HL-60 (cell line): ENCODE results near the gene SLFN12.

Source experiments
- DNase-seq, 2 experiments: peaks; one replicate each; pipeline ENCODE4 v3.0.0-alpha.2; 2010 to 2020; ENCODE audit warnings: low read depth in 1 of 2, low spot score in 1 of 2
- H3K27ac ChIP-seq: fragments of 250-450 bp; sonication (Bioruptor Pico); replicated peaks from 2 replicates; pipeline ENCODE4 v1.5.1; 2020; ENCODE audit warnings: mild to moderate bottlenecking, moderate library complexity
- H3K27me3 ChIP-seq: fragments of 250-450 bp; sonication (Bioruptor Pico); 2 replicates; pipeline ENCODE4 v1.5.1; 2021; ENCODE audit warnings: mild to moderate bottlenecking, moderate library complexity; ENCODE audit not compliant: insufficient read depth, poor library complexity, severe bottlenecking
- H3K4me3 ChIP-seq: replicated peaks from 2 replicates; pipeline ENCODE4 v1.5.1; 2011; ENCODE audit warnings: mild to moderate bottlenecking, control low read depth, low read length; ENCODE audit not compliant: insufficient read depth
- CTCF ChIP-seq: IDR thresholded peaks from one replicate; pipeline ENCODE4 v1.5.1; 2011; ENCODE audit warnings: low read length, control low read depth, inconsistent platforms; ENCODE audit not compliant: insufficient read depth
- GABPA ChIP-seq: IDR thresholded peaks from 2 replicates; pipeline ENCODE4 v1.6.1; 2012; ENCODE audit warnings: low read depth
- POLR2AphosphoS5 ChIP-seq: IDR thresholded peaks from 2 replicates; pipeline ENCODE4 v1.6.1; 2012; ENCODE audit warnings: low read depth
- REST ChIP-seq: IDR thresholded peaks from 2 replicates; pipeline ENCODE4 v1.6.1; 2012; ENCODE audit warnings: low read depth; ENCODE audit not compliant: insufficient replicate concordance
- SPI1 ChIP-seq: IDR thresholded peaks from 2 replicates; pipeline ENCODE4 v1.6.1; 2012; ENCODE audit warnings: low read depth, mild to moderate bottlenecking, borderline replicate concordance

The SLFN12 gene

GRCh38 chr17:35361027-35361426 is 71.3 kb downstream of the SLFN12 start:
- no peak for DNase-seq
- TF ChIP-seq CTCF: no peak
- no peak for TF ChIP-seq GABPA
- TF ChIP-seq REST: no peak
- no peak for TF ChIP-seq POLR2AphosphoS5
- TF ChIP-seq SPI1: no peak
- Histone ChIP-seq H3K4me3 (no peak overlapping the region), H3K27me3 (no peaks in the 10 kb centered on the region), H3K27ac (no peak overlapping the region)
